Brain microvascular endothelial cell (primary cell): ENCODE measurements around the gene PTPRD.
"Not testable (repeated sequence)": the region's sequence is repeated elsewhere in the genome, so short reads cannot be mapped to it uniquely, and the experiment has no call there.

Experiments
- DNase-seq: peaks from one replicate; pipeline ENCODE4 v3.0.0-alpha.2; 2020
- H3K27ac ChIP-seq: fragments of 250-450 bp; sonication (Bioruptor Pico); 2 replicates; pipeline ENCODE4 v1.5.1; 2020; ENCODE audit warnings: mild to moderate bottlenecking, moderate library complexity
- H3K27me3 ChIP-seq: fragments of 250-450 bp; sonication (Bioruptor Pico); replicated peaks from 2 replicates; pipeline ENCODE4 v1.5.1; 2020; ENCODE audit warnings: mild to moderate bottlenecking
- H3K36me3 ChIP-seq: fragments of 250-450 bp; sonication (Bioruptor Pico); replicated peaks from 2 replicates; pipeline ENCODE4 v1.5.1; 2020; ENCODE audit warnings: mild to moderate bottlenecking
- H3K4me3 ChIP-seq: 2 replicates; pipeline ENCODE4 v1.5.1; 2011; ENCODE audit warnings: low read depth, mild to moderate bottlenecking, control low read depth, low read length, moderate library complexity
- in situ Hi-C: cut with HindIII; loops from 2 replicates; pipeline ENCODE4 v1.10.0; 2017; ENCODE audit warnings: low sequenced_read_pairs, low pct_ligation_motif_present
- TF ChIP-seq, protein P1 (sequence below): IDR thresholded peaks from 2 replicates; pipeline ENCODE4 v1.5.1; 2011; ENCODE audit warnings: low read depth, mild to moderate bottlenecking, moderate library complexity, low read length, control low read depth, inconsistent platforms; ENCODE audit errors: missing control alignments

PTPRD gene

DNA sequence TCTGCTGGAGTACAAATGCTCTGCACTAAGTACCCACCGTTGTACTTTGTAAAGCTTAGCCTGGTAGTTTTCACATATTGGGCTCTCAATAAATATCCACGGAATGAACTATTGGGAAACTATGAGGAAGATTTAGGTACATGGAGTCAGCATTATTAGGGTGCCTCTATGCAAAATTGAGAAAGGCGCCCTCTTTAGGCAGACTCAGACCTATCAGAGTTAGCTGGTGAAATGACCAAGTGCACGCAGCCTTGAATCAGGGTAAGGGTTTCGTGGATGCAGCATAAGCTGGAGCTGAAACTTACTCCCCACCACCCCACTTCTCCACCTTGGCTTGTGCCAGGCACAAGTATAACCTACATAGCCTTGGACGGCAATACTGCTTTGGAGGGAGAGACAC lies 1634.5 kb downstream of the PTPRD start:
- TF ChIP-seq, protein P1, sequence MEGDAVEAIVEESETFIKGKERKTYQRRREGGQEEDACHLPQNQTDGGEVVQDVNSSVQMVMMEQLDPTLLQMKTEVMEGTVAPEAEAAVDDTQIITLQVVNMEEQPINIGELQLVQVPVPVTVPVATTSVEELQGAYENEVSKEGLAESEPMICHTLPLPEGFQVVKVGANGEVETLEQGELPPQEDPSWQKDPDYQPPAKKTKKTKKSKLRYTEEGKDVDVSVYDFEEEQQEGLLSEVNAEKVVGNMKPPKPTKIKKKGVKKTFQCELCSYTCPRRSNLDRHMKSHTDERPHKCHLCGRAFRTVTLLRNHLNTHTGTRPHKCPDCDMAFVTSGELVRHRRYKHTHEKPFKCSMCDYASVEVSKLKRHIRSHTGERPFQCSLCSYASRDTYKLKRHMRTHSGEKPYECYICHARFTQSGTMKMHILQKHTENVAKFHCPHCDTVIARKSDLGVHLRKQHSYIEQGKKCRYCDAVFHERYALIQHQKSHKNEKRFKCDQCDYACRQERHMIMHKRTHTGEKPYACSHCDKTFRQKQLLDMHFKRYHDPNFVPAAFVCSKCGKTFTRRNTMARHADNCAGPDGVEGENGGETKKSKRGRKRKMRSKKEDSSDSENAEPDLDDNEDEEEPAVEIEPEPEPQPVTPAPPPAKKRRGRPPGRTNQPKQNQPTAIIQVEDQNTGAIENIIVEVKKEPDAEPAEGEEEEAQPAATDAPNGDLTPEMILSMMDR = no peak
- H3K36me3 ChIP-seq = no peaks in the 10 kb centered on the region
- no peak for DNase-seq
- H3K27me3 ChIP-seq = no peaks in the 10 kb centered on the region
- no peak overlapping the region for H3K27ac ChIP-seq
- H3K4me3 ChIP-seq = no peak overlapping the region
- in situ Hi-C loops = no loop called here

DNA sequence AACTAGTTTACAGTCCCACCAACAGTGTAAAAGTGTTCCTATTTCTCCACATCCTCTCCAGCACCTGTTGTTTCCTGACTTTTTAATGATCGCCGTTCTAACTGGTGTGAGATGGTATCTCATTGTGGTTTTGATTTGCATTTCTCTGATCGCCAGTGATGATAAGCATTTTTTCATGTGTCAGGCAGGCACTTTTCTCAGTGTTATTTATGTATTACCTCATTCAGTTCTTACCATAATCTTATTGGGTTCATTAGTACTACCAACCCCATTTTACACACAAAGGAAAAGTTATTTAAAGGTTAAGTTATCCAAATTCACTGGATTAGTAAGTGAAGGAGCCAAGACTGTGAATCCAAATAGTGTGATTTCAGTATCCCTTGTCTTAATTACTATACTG lies 1644.5 kb downstream of the PTPRD start:
- in situ Hi-C loops, H3K27ac ChIP-seq, H3K36me3 ChIP-seq, H3K4me3 ChIP-seq, H3K27me3 ChIP-seq, DNase-seq: not testable (repeated sequence)

DNA sequence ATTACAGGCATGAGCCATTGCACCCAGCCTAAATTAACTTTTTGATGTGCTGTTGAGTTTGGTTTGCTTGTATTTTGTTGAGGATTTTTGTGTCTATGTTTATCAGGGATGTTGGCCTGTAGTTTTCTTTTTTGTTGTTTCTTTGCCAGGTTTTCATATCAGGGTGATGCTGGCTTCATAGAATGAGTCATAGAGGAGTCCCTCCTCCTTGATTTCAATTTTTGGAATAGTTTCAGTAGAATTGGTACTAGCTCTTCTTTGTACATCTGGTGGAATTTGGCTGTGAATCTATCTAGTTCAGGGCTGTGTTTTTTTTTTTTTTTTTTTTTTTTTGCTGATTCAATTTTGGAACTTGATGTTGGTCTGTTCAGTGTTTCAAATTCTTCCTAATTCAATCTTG lies 1648.9 kb downstream of the PTPRD start:
- in situ Hi-C loops = no loop called here
- H3K27ac ChIP-seq = no peak overlapping the region
- no peaks in the 10 kb centered on the region for H3K36me3 ChIP-seq
- H3K27me3 ChIP-seq = no peaks in the 10 kb centered on the region
- H3K4me3 ChIP-seq = no peak overlapping the region
- TF ChIP-seq, protein P1 = no peak
- no peak for DNase-seq

DNA sequence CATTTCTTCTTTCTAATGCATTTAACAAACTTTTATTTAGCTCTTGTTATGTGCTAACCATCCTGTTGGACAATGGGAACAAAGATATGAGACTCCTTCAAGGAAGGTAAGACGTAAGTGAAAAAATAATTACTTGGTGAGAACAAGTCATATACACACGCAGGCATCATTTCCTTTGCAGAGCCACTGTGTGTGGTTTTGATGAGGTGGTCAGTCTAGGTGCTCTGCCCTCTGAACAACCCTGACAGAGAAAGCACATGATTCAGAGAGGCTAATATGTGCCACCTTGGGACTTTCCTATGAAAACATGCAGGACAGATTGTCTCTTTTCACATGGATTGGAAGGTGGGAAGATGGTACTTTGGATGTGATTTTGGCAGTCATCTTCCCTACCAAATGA lies 1650.7 kb downstream of the PTPRD start:
- H3K4me3 ChIP-seq = no peak overlapping the region
- H3K36me3 ChIP-seq = no peaks in the 10 kb centered on the region
- TF ChIP-seq, protein P1 = no peak
- H3K27ac ChIP-seq = no peak overlapping the region
- DNase-seq = no peak
- in situ Hi-C loops = no loop called here
- no peaks in the 10 kb centered on the region for H3K27me3 ChIP-seq

DNA sequence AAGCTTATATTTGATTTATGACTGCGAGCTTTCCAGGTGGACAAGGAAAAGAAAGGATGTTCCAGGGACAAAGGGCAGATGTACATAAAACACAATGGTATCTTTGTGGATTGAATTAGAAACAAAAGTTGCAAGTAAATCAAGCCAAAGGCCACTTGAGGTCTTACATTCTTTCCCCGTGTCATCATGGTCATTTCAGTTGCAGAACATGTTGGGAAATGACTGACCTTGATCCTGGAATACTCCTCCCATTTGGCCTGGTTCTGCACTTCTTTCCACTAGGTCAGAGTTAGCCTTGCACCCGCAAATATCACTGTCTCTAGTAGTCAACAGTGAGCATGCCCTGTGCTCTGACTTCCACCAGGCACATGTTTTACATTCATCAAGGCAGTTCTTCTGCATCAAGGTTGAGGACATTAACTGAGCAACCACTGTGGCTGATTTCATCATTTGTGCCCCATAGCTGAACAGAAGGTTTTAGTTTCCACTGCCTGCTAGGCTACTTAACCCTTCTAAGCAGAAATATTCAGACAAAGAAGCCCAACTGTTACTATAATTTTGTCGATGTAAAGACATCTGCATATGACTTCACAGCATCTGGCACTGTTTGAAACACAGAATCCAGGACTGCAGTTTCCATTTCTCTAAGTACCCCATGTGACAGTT lies 1651.5 kb downstream of the PTPRD start:
- no peak overlapping the region for H3K4me3 ChIP-seq
- H3K27me3 ChIP-seq = no peaks in the 10 kb centered on the region
- no peak overlapping the region for H3K27ac ChIP-seq
- H3K36me3 ChIP-seq = no peaks in the 10 kb centered on the region
- TF ChIP-seq, protein P1 = no peak
- no peak for DNase-seq
- in situ Hi-C loops = no loop called here

DNA sequence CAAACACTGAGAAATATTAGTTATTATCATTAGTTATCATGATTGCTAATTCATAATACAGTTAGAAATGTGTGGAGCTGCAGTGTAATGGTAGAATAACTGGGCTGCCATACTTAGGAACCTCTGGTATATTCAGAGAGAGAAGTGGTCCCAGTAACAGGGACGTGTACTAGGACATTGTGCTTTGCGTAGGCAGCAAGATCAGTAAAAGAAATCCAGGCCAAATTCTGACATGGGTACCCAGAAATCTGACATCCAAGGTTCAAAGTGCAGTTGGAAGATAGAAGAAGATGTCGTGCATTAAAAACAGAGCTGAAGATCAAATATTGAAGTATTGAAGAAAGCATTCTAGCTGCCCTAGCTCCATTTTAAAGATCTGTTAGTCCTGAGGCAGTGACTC lies 1652.5 kb downstream of the PTPRD start:
- no peak for DNase-seq
- Histone ChIP-seq H3K27me3 (no peaks in the 10 kb centered on the region), H3K36me3 (no peaks in the 10 kb centered on the region), H3K27ac (no peak overlapping the region), H3K4me3 (no peak overlapping the region)
- in situ Hi-C loops = no loop called here
- TF ChIP-seq, protein P1 = no peak
